Renal cortical epithelial cell (primary cell): Measurements from ENCODE around the gene SAMD11. TPM values are rescaled to one million over a fixed set of nuclear protein-coding genes. Genes with fewer than 3 reads are reported as not detected.
"Not testable (repeated sequence)": the region's sequence is repeated elsewhere in the genome, so short reads cannot be mapped to it uniquely, and the experiment has no call there.

Experiments
- DNase-seq: peaks from one replicate; pipeline ENCODE4 v3.0.0-alpha.2; 2011; ENCODE audit warnings: low read depth
- total RNA-seq: library from RNA; depleted of rRNA; stranded (reverse); fragments of >200 nt; gene quantifications from 2 replicates; pipeline ENCODE4 v1.2.3, GENCODE V29; 2014

The SAMD11 gene, protein sequence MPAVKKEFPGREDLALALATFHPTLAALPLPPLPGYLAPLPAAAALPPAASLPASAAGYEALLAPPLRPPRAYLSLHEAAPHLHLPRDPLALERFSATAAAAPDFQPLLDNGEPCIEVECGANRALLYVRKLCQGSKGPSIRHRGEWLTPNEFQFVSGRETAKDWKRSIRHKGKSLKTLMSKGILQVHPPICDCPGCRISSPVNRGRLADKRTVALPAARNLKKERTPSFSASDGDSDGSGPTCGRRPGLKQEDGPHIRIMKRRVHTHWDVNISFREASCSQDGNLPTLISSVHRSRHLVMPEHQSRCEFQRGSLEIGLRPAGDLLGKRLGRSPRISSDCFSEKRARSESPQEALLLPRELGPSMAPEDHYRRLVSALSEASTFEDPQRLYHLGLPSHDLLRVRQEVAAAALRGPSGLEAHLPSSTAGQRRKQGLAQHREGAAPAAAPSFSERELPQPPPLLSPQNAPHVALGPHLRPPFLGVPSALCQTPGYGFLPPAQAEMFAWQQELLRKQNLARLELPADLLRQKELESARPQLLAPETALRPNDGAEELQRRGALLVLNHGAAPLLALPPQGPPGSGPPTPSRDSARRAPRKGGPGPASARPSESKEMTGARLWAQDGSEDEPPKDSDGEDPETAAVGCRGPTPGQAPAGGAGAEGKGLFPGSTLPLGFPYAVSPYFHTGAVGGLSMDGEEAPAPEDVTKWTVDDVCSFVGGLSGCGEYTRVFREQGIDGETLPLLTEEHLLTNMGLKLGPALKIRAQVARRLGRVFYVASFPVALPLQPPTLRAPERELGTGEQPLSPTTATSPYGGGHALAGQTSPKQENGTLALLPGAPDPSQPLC
- 0.87 and 20.1 TPM in 2 replicates for total RNA-seq

DNA sequence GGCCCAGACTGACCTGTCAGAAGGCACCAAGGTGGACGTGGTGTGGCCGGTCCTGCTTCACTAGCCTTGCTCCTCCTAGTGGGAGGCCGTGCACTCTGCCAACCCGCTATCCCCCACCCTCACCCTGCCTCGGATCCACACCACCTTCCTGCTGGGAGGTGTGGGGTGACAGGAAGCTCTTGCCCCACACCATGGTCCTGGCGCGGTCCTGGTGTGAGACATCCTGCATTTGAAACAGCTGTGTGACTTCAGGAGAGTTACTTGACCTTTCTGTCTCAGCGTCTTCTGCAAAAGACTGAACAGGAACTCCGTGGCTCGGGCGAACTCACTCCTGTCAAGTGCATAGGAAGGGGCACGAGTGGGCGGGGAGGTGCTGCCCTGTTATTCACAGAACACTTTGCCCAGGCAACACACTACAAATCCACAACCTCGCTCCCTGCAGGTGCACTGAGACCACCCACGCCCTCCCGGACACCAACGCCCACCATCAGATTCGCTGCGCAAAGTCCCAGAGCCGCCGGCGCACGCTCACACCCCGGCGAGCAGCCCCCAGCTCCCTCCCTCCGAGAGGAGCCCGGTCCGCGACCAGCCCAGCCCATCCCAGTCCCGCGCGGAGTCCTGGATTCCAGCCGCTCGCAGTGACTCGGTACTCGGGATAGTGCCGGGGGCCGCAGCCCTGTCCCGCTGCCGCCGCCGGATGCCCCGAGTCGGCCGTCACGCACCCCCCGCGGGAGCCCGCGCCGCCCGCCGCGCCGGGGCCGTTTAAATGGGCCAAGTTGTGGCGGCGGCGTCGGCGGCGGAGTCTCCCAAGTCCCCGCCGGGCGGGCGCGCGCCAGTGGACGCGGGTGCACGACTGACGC lies at the start of gene SAMD11:
TSS of gene SAMD11 (plus strand) at position 793 of the 860 bp plus-strand sequence. CDS start 509 bp downstream, outside the sequence.
- DNase-seq = no peak

DNA sequence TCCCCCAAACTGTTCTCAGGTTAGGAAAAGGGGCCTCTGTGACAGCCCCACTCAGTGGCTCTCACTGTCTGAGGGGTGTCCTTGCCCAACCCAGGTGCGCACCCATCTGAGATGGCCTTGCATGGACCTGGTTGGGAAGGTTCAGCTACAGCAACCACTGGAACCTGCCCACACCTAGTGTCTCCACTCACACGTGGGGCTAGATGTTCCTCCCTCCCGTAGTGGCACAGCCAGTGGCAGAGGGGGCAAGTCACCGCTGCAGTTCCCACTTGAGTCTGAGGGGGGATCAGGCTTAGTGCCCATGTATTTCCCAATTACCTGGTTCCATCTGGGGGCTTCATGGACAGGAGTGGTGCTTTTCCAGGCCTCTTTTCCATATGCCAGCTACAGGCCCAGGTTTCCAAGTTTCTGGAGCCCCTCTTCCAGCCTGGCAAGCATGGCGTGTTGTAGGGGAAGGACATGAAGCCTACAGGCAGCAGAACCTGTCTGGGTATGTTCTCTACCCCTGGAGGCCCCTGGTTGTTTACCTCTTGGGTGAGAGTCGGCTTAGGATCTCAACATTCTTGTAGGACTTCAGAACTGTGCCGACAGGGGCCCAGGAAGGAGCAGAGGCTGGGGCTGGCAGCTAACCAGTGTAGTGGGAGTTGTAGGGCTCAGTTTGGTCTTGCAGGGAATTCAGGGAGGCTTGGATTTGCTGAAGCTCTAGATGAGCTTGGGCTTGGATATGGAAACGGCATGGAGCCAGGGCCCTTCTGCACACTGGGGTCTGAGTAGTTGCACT lies 47.1 kb upstream of the SAMD11 start:
- not testable (repeated sequence) for DNase-seq

DNA sequence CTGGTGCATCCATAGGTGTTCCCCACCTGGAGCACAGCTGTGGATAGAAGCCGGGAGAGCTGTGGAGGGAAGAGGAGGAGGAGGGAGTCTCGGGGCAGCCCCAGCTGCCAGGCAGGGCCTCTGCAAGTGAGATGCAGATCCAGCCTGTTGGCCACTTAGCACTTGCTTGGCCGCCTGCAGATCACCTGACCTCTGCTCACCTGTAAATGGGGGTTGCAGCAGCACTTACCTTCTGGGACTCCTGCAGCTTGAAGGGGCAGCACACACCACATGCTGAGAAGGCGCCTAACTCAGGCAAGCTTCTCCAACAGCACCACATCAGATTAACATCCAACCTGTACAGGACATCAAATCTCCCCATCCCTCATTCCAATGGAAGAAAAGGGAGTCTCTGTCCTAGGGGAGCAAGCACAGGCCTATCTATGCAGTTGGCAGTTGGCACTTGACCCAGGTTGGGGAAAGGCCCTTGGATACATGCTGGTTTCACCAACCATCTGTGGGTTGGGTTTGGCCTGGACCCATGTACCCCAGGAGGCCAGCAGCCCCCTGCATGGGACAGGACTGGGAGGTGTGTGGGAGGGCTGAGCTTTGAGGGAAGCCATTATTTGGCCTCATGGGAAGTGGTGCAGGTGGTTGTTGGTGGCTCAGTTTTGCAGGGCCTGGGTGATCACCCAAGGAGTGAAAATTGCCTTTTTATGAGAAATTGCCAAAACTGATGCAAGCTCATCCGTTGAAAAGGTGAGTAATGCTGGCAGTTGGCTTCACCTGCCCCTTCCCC lies 46.3 kb upstream of the SAMD11 start:
- not testable (repeated sequence) for DNase-seq

DNA sequence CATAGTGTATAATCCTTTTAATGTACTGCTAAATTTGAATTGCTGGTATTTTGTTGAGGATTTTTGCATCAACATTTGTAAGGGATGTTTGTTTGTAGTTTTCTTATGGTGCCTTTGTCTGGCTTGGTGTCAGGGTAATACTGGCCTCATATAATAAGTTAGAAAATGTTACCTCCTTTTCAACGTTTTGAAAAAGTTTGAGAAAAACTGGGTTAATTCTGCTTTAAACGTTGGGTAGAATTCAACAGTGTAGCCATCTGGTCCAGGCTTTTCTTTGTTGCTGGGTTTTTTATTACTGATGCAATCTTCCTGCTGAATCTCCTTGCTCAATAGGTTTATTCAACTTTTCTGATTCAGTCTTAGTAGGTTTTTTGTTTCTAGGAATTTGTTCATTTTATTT lies 43.2 kb upstream of the SAMD11 start:
- not testable (repeated sequence) for DNase-seq

DNA sequence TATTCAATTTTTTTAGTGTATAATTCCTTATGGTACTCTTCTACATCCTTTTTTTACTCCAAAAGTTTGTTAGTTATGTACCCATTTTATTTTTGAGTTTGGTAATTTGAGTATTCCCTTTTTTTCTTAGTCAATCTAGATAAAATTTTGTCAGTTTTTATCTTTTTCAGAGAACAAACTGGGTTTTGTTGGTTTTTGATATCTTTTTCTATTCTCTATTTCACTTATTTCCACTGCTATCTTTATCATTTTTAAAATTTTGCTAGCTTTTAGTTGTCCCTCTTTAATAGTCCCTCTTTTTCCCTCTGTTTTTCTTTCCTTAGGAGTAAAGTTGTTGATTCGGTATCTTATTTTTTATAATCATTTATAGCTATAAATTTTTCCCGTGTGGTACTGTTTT lies 42.8 kb upstream of the SAMD11 start:
- DNase-seq = not testable (repeated sequence)

DNA sequence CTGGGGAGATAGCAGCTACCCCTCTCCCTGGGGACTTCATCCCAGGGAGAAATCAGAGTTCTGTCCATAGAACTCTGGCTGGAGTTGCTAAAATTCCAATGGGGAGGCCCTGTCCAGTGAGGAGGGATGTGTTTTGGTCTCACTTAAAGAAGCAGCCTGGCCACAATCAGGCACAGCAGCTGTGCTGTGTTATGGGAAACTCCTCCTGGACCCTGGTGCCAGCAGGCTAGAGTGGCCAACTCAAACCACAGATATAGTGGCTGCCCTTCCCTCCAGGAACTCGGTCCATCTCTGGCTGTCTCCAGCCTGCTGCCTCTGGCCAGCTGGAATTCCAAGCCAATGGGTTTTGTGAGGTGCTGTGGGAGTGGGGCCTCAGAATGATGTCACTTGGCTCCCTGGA lies 37.4 kb upstream of the SAMD11 start:
- DNase-seq = no peak

DNA sequence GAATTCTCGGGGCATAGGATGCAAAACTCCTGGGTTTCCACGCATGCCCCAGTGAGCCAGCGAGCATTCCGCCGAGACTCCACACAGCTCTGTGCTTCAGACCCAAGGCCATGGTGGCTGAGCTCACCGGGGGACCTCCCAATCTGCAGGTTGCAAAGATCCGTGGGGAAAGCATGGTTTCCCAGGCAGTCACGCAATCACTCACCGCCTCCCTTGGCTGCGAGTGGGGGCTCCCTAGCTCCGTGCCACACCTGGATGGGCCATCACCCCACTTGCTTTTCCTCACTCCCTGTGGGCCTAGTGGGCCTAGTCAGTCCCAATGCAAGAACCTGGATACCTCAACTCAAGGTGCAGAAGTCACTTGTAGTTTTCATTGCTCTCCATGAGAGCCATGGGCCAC lies 37.0 kb upstream of the SAMD11 start:
- no peak for DNase-seq

DNA sequence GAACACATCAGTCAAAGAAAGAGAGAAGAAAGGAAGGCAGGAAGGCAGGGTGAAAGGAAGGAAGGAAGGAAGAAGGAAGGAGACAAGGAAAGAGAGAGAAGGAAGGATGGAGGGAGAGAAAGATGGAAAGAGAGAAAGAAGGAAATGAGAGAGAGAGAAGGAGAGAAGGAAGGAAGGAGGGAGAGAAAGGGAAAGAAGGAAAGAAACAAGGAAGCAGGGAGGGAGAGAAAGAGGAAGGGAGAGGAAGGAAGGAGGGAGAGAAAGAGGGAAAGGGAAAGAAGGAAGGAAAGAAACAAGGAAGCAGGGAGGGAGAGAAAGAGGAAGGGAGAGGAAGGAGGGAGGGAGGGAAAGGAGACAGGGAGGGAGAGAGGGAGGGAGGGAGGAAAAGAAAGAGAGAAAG lies 35.4 kb upstream of the SAMD11 start:
- DNase-seq = no peak

DNA sequence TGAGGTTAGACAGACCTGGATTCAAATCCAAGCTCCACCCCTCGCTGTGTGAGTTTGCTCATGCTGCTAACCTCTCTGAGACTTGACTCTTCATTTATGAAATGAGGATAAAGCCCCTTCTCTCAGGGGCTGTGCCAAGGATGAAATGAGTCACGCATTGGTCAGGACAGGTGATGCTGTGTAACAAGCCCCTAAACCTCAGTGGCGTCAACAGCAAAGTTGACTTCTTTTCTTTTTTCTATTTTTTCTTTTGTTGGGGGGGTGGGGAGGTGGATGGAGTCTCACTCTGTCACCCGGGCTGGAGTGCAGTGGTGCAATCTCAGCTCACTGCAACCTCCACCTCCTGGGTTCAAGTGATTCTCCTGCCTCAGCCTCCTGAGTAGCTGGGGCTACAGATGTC lies 33.9 kb upstream of the SAMD11 start:
- DNase-seq = not testable (repeated sequence)

DNA sequence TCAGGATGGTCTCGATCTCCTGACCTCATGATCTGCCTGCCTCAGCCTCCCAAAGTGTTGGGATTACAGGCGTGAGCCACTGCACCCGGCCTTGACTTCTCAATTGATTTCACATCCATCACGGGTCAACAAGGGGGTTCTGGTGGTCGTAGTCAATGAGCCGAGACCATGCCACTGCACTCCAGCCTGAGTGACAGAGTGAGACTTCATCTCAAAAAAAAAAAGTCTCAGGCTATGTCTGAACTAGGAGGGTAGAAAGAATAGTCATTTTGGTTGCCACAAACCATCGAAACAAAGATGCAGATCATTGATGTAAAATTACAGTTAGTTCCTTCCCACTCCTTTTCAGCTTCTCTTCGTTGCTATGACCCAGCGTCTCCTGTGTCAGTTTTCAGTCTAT lies 33.5 kb upstream of the SAMD11 start:
- DNase-seq = not testable (repeated sequence)

DNA sequence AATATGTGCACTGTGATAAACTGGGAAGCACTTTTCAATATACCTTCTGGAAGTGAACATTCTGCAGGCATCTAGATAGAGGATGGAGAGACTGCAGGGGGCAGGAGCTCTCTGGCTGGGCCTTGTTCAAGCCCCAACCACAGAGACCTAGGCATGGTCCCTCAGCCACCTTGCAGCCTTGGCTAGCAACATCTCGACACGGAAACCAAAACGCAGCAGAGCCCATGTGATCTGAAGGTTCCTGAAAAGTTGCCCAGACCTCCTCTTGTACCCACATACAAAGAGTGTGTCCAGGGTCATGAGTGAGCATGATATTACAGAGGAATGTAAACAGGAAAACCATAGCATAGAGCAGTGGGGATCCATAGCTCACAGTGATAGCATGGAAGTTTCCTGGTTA lies 33.1 kb upstream of the SAMD11 start:
- DNase-seq = no peak

DNA sequence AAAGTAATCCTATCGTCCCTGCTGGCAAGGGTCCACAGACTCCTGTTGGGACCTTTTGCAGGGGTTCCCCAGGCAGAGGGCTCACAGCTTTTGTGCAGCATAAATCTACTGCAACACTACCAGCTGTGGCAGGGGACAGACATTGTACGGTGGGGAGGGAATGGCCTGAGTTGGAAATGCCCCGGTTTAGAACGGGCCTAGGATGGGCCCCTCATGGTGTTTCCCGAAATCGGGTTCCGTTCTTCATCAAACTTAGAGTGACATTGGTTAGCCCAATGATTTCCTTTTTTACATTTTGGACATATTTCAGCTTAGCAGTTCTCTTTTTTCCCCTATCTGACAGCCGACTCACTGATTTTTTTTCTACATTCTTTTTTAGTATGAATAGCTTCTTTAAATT lies 26.5 kb upstream of the SAMD11 start:
- DNase-seq = no peak

DNA sequence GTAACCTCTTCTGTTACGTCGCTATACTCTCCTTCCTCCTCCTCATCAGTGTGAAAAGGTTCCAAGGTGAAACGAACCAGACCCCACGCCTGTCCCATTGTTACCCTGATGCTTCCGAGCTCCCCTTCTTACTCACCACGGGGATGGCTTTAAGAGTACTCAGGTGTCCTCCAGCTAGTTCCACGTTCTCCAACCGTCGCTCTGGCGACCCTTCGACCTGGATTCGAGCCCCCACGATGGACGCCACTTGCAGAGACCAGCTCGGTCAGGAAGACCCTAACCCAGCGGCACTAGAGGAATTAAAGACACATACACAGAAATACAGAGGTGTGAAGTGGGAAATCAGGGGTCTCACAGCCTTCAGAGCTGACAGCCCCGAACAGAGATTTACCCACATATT lies 25.8 kb upstream of the SAMD11 start:
- DNase-seq = not testable (repeated sequence)

DNA sequence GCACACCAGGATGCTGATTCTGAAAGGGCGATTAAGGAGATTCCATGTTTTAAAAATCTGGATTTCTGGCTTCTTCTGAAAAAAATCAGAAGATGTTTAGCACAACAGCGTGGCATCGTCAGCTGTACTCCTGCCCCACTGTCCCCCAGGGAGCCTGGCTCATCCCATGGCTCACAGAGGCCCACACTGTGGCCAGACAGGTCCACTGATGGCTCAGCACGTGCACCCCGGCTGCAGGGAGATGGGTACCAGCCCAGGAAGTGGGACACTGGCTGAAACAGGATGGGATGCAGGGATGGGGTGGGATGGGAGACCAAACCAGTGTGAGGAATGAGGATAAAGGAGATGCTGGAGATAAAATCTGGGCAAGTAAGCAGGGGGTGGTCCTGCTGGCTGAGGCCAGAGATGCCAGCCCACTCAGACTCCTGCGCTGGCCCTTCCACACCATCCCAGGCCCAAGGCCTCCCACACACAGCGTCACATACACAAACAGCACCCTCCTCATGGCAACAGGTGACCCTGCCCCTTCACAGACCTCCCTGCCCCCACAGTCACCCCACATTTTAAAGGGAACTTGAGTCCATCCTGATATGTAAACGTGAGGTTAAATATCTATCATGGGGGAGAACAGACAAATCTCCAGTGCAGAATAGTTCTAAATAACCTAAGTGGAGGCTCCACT lies 23.9 kb upstream of the SAMD11 start:
- no peak for DNase-seq

DNA sequence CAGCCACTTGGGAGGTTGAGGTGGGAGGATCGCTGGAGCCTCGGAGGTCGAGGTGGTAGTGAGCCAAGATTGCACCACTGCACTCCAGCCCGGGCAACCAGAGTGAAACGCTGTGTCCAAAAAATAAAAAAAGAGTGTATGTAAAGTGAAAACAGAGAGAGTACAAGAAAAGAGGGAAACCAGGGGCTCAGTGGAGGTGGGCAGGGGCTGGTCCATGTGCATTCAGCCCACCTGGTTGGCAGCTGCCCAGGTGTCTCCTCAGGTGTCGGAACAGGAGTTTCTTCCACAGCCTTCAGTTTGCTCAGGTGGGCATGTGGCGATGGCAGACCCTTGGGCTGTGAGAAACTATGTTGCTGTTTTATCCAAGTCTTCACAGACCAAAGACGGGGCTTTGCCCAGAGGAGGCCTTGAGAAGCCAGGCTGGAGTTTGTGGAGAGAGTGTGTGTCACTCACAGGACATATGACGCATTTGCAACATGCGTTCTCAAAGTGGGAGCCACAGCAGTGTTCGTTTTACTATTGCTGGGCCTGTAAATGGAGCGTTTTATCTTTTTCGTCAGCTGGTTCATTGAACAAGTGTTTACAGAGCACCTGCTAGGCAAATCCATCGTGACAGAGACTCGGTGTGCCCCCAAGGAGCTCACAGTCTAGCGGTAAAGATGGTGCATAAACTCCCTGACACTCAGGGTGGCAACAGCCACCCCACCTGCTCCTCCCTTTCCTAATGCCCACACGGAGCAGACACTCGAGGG lies 22.4 kb upstream of the SAMD11 start:
- DNase-seq = no peak

DNA sequence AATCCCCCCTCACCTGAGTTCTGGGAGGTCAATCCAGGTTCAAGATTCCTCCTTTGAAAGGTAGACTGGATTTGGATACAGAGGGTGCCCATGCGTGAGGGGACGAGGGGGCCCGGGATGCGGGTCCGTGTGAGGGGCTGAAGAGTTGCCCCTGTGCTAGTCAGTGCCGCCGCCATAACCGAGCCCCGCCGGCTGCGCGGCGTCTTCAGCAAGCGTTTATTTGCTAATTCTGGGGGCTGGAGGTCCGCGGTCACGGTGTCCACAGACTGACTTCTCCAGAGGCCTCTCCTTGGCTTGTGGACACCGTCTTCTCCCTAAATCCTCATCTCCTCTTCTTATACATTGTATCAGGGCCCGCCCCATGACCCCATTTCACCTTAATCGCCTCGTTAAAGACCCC lies 20.9 kb upstream of the SAMD11 start:
- DNase-seq = no peak

DNA sequence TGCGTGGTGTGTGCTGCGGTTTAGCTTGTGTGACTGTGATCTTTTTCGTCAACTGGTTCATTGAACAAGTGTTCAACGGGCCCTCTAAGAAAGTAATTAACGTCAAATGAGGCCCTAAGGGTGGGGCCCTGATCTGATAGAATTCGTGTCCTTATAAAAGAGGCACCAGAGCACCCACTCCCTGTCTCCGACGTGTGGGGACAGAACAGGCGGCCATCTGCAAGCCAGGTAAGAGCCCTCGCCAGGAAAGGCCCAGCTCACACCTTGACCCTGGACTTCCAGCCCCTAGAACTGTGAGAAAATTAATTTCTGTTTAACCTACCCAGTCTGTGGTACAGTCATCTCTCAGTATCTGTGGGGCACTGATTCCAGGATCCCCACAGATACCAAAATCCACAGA lies 20.4 kb upstream of the SAMD11 start:
- no peak for DNase-seq

DNA sequence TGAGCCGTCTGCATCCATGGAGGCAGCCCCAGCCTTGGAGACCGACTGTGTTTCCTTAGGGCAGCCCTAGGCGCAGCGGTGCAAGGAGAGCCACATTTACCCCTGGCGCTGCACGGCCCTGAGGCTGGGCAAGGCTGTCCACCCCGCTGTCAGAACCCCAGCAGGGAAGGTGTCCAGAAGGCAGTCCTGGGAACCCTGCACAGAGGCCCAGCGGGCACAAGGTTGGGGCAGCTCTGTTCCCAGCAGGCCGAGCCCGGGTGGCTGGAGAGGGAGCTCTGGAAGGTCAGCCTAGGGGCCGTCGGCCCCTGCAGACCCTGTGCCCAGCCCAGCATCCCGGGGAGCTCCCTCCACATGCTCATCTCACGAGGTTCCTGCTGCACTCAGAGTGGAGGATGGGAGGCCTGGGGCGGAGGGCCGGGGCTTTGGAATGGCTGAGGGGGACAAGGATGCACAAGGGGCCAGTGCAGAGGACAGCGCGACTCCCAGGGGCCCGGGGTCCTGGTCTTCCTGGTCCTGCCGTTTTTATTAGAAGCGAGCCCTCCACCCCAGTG lies 19.9 kb upstream of the SAMD11 start:
- no peak for DNase-seq
